NCI-H1436 treated with DMSO at 0.1 percent for 48 hours (cell line): ENCODE data around the gene PCDHGA2.
"Not testable (repeated sequence)": the region's sequence is repeated elsewhere in the genome, so short reads cannot be mapped to it uniquely, and the experiment has no call there.

Experiments used
- DNase-seq: peaks from one replicate; lab custom pipeline; 2025; lab: John Stamatoyannopoulos, UW

Gene PCDHGA2

GRCh38 chr5:141382469-141383294 lies 44.1 kb downstream of the PCDHGA2 start, which contains the start of gene PCDHGA7:
Gene PCDHGA7 (plus strand): TSS chr5:141382742. CDS start chr5:141382900, 158 bp downstream.
- DNase-seq: no peak

GRCh38 chr5:141383345-141383744 lies 44.8 kb downstream of the PCDHGA2 start:
- no peak for DNase-seq

- DNase-seq: no peak
These were observed 46.1 kb downstream of the PCDHGA2 start for GRCh38 chr5:141384471-141385267.

- not testable (repeated sequence) for DNase-seq
These were observed 49.2 kb downstream of the PCDHGA2 start, which contains the start of gene PCDHGB4 for GRCh38 chr5:141387557-141388311. Gene PCDHGB4 (plus strand): TSS chr5:141387698. CDS start chr5:141387885, 187 bp downstream.

- DNase-seq: no peak
These were observed 50.1 kb downstream of the PCDHGA2 start for GRCh38 chr5:141388661-141389060.

- DNase-seq: no peak
These were observed 50.8 kb downstream of the PCDHGA2 start for GRCh38 chr5:141389153-141390042.

GRCh38 chr5:141392429-141393198 lies 54.1 kb downstream of the PCDHGA2 start, which contains the start of gene PCDHGA8:
Gene PCDHGA8 (plus strand): TSS chr5:141392633. CDS start chr5:141392814, 181 bp downstream.
- DNase-seq: no peak
